PFSK-1 (cell line): ENCODE results near the gene SPIRE1.

Experiments
- FOXP2 ChIP-seq: optimal IDR thresholded peaks from 2 replicates; pipeline ENCODE3; 2011; ENCODE audit warnings: borderline replicate concordance, control low read depth, inconsistent platforms; ENCODE audit not compliant: insufficient read depth; ENCODE audit errors: extremely low read length, extremely low read depth
- POLR2AphosphoS5 ChIP-seq: IDR thresholded peaks from 2 replicates; pipeline ENCODE4 v1.6.1; 2012; ENCODE audit warnings: low read depth, mild to moderate bottlenecking, control low read depth, low read length, moderate library complexity
- REST ChIP-seq, 2 experiments: IDR thresholded peaks; 2 replicates each; pipeline versions ENCODE4 v1.6.1 to v1.8.0; 2011 to 2012; ENCODE audit warnings: low read depth in 2 of 2, low read length in 2 of 2, control low read depth in 1 of 2, inconsistent platforms in 1 of 2, mild to moderate bottlenecking in 1 of 2, moderate library complexity in 1 of 2; ENCODE audit not compliant: insufficient read depth in 1 of 2
- SIN3A ChIP-seq: IDR thresholded peaks from 2 replicates; pipeline ENCODE4 v1.6.1; 2012; ENCODE audit warnings: mild to moderate bottlenecking, low read length, moderate library complexity, borderline replicate concordance; ENCODE audit not compliant: insufficient read depth
- TAF1 ChIP-seq: IDR thresholded peaks from 2 replicates; pipeline ENCODE4 v1.6.1; 2012; ENCODE audit warnings: low read length, control low read depth, borderline replicate concordance; ENCODE audit not compliant: insufficient read depth

Gene SPIRE1

GRCh38 chr18:12552879-12553242 lies 105.0 kb downstream of the SPIRE1 start:
- TF ChIP-seq FOXP2 (no peak), REST (IDR thresholded peaks at IDR 0.05; ENCODE audit: insufficient read depth in 1 of 2, low read depth in 2 of 2, low read length in 2 of 2) (no peak), SIN3A (no peak), POLR2AphosphoS5 (no peak), TAF1 (no peak)

DNA sequence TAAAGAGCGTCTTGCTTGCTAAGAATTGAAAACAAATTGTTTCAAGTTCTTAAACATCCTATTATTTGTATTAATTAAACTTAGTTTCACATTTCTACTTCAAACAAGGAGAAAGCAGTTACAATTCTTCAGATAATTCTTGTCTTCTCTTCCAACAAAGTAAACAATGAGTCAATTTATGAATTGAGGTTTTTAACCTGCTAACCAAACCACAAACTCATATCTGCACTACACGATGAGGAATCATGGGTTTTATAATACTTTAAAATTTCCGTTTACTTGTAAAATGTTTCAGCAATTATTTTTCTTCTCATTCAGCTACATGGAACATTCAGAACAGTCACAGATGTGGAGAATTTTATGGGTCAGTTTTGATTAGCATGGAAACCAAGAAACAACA lies 114.2 kb downstream of the SPIRE1 start:
- TF ChIP-seq TAF1 (no peak), POLR2AphosphoS5 (no peak), REST (IDR thresholded peaks at IDR 0.05; ENCODE audit: insufficient read depth in 1 of 2, low read depth in 2 of 2, low read length in 2 of 2) (no peak), FOXP2 (no peak), SIN3A (no peak)

GRCh38 chr18:12540751-12541150 lies 117.2 kb downstream of the SPIRE1 start:
- no peak for TF ChIP-seq TAF1

- TF ChIP-seq FOXP2 = no peak
- TF ChIP-seq POLR2AphosphoS5 = no peak
- no peak for TF ChIP-seq SIN3A
- no peak for TF ChIP-seq REST (IDR thresholded peaks at IDR 0.05; ENCODE audit: insufficient read depth in 1 of 2, low read depth in 2 of 2, low read length in 2 of 2)
- TF ChIP-seq TAF1 = no peak
Measured at GRCh38 chr18:12534820-12535219, 123.1 kb downstream of the SPIRE1 start.

DNA sequence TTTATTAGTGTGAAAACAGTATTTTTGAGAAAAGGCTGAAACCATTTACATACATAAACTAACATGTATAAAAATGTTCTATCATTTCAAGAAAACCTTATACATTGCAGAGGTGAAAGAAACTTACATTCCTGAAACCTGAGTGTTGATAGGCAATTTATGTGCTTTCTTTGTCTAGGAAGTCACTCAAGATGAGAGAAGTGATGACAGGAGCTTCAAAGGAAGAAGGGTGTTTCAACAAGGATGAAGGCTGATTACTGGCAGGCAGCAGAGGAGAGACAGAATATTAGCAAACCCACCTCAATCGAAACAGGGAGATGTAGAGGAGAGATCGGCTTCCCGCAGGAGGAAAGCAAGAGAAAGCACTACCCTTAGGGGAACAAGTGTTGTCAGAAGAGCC lies 125.2 kb downstream of the SPIRE1 start:
- TF ChIP-seq SIN3A (no peak), TAF1 (no peak), POLR2AphosphoS5 (no peak), REST (IDR thresholded peaks at IDR 0.05; ENCODE audit: insufficient read depth in 1 of 2, low read depth in 2 of 2, low read length in 2 of 2) (no peak), FOXP2 (no peak)

DNA sequence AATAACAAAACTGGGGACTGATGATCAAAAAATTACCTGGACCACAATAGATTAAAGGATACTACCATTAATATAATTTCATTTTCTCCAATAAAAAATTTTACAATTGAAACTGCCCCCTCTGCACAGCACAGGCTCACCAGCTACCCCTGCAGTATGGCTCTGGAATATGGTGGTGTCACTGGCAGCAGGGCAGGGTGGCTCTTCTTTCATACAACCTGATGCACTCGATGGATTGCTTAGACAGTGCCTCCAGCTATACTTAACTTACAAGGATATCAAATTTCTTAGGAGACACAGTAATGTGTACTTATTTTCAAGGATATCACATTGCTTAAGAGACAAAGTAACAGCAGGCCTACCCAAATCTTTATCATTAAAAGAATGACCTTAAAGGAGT lies 126.2 kb downstream of the SPIRE1 start:
- no peak for TF ChIP-seq POLR2AphosphoS5
- no peak for TF ChIP-seq REST (IDR thresholded peaks at IDR 0.05; ENCODE audit: insufficient read depth in 1 of 2, low read depth in 2 of 2, low read length in 2 of 2)
- TF ChIP-seq SIN3A = no peak
- TF ChIP-seq TAF1 = no peak
- TF ChIP-seq FOXP2 = no peak
